GM15510 (cell line): ENCODE data around the gene ZP3.
"Not testable (repeated sequence)": the region's sequence is repeated elsewhere in the genome, so short reads cannot be mapped to it uniquely, and the experiment has no call there.

Experiments
- POLR2A ChIP-seq: IDR thresholded peaks from 3 replicates; pipeline ENCODE4 v1.6.1; 2011; ENCODE audit warnings: borderline replicate concordance; ENCODE audit not compliant: insufficient read length; ENCODE audit errors: extremely low read depth

Gene ZP3

GRCh38 chr7:76428868-76429805 is 4.4 kb downstream of the ZP3 start:
- TF ChIP-seq POLR2A: no peak

- TF ChIP-seq POLR2A: no peak
These were observed 5.5 kb downstream of the ZP3 start for GRCh38 chr7:76430211-76430610.

DNA sequence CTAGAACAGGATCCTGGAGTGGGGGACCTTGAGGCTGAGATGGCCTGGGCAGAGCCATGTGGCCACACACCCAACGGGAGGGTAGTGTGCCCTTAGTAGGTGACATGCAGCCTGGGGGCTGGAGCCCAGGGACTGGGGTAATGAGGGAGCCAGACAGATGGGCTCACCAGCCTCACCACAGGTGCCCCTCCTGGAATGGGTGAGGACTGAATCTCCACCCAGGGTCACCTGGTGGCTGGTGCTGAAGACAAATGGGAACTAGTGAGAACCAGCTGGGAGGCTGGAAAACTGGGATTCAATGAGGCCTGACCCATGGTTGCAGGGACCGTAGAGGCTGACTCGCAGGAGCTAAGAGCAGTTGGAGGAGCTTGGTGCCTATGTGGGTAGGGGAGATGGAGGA is 6.1 kb downstream of the ZP3 start:
- no peak for TF ChIP-seq POLR2A

GRCh38 chr7:76461464-76462101 is 36.8 kb downstream of the ZP3 start, which contains the start of gene DTX2:
TSS of gene DTX2 (plus strand) at chr7:76461709. CDS start at chr7:76480510, 18,801 bp downstream.
- not testable (repeated sequence) for TF ChIP-seq POLR2A
